Activated T-cell treated with anti-CD3 and anti-CD28 coated beads for 4 hours (primary cell): ENCODE data around the gene VMO1.

Experiments used
- DNase-seq: peaks from one replicate; pipeline ENCODE4 v3.0.0-alpha.2; 2020

VMO1 gene

GRCh38 chr17:4796552-4796920, 10.4 kb upstream of the VMO1 start:
- DNase-seq = no peak

- no peak for DNase-seq
These were observed 9.0 kb upstream of the VMO1 start for GRCh38 chr17:4795168-4795567.

- DNase-seq = no peak
These were observed 4.5 kb upstream of the VMO1 start for GRCh38 chr17:4790705-4791088.

- DNase-seq = peak; percentile 55
These were observed 4.0 kb upstream of the VMO1 start for GRCh38 chr17:4789951-4790704.

- DNase-seq = no peak
These were observed 3.5 kb upstream of the VMO1 start for GRCh38 chr17:4789701-4789950.

- DNase-seq = no peak
These were observed 2.9 kb upstream of the VMO1 start, which contains the start of gene GLTPD2 for GRCh38 chr17:4788807-4789700. Gene GLTPD2, plus strand, starts transcription at chr17:4788964. Its CDS starts 48 bp downstream, at chr17:4789012.

GRCh38 chr17:4788159-4788806, 2.1 kb upstream of the VMO1 start:
- no peak for DNase-seq

- DNase-seq = no peak
These were observed 352 bp upstream of the VMO1 start for GRCh38 chr17:4786516-4786915.

GRCh38 chr17:4785311-4786105, 656 bp downstream of the VMO1 start:
- no peak for DNase-seq

GRCh38 chr17:4782652-4783051, 3.5 kb downstream of the VMO1 start:
- no peak for DNase-seq

GRCh38 chr17:4780325-4780955, 5.7 kb downstream of the VMO1 start:
- no peak for DNase-seq

GRCh38 chr17:4777969-4778760, 8.0 kb downstream of the VMO1 start:
- DNase-seq = no peak

- DNase-seq = no peak
These were observed 13.9 kb downstream of the VMO1 start for GRCh38 chr17:4772235-4772613.

GRCh38 chr17:4771519-4772234, 14.5 kb downstream of the VMO1 start, which contains the start of gene TM4SF5:
Gene TM4SF5, plus strand, starts transcription at chr17:4771886. Its CDS starts 37 bp downstream, at chr17:4771923.
- DNase-seq = no peak

GRCh38 chr17:4769628-4770027, 16.5 kb downstream of the VMO1 start:
- no peak for DNase-seq

GRCh38 chr17:4768298-4768697, 17.9 kb downstream of the VMO1 start:
- DNase-seq = no peak

GRCh38 chr17:4766723-4767122, 19.4 kb downstream of the VMO1 start:
- DNase-seq = no peak

- no peak for DNase-seq
These were observed 20.0 kb downstream of the VMO1 start for GRCh38 chr17:4766201-4766600.

GRCh38 chr17:4764595-4764994, 21.6 kb downstream of the VMO1 start:
- no peak for DNase-seq

GRCh38 chr17:4759776-4760236, 26.4 kb downstream of the VMO1 start:
- no peak for DNase-seq

GRCh38 chr17:4753392-4753791, 32.8 kb downstream of the VMO1 start:
- DNase-seq = no peak
